GM13977 (cell line): ENCODE measurements around the gene NTHL1.
A peak's percentile ranks its signal among the peaks of the same experiment; 100 is the strongest.

Experiments used
- DNase-seq: peaks from one replicate; pipeline ENCODE4 v3.0.0; 2012; ENCODE audit warnings: low spot score
- in situ Hi-C: fragments of 300-500 bp; cut with MboI; formaldehyde crosslinking; loops from one replicate; pipeline ENCODE4 v1.12.0; 2022; ENCODE audit warnings: low sequenced_read_pairs, low pct_unique_long_range_greater_than_20kb, mixed read lengths, inconsistent platforms; ENCODE audit not compliant: unreplicated experiment
- TF ChIP-seq, protein P1 (sequence below): IDR thresholded peaks from 2 replicates; pipeline ENCODE4 v1.5.1; 2012; ENCODE audit warnings: mild to moderate bottlenecking, control low read depth; ENCODE audit not compliant: insufficient read depth; ENCODE audit errors: extremely low read depth, missing control alignments

NTHL1 gene

DNA sequence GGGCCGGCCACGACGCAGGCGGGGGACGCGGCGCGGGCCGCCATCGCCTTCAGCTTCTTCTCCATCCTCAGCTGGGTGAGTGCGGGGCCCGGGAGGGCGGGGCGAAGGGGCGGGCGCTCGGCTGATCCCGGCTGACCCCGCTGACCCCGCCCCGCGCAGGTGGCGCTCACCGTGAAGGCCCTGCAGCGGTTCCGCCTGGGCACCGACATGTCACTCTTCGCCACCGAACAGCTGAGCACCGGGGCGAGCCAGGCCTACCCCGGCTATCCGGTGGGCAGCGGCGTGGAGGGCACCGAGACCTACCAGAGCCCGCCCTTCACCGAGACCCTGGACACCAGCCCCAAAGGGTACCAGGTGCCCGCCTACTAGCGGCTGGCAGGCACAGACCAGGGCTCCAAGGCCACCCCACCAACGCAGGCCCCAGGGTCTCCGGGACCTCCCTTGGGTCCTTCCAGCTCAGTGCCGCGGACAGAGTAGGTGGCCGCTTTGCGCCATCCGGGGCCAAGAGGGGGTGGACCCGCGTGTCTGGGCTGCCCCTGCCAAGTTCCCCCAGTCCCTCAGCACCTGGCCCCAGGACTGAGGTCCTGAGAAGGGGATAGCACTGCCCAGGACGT, 54.8 kb downstream of the NTHL1 start:
- TF ChIP-seq, protein P1, sequence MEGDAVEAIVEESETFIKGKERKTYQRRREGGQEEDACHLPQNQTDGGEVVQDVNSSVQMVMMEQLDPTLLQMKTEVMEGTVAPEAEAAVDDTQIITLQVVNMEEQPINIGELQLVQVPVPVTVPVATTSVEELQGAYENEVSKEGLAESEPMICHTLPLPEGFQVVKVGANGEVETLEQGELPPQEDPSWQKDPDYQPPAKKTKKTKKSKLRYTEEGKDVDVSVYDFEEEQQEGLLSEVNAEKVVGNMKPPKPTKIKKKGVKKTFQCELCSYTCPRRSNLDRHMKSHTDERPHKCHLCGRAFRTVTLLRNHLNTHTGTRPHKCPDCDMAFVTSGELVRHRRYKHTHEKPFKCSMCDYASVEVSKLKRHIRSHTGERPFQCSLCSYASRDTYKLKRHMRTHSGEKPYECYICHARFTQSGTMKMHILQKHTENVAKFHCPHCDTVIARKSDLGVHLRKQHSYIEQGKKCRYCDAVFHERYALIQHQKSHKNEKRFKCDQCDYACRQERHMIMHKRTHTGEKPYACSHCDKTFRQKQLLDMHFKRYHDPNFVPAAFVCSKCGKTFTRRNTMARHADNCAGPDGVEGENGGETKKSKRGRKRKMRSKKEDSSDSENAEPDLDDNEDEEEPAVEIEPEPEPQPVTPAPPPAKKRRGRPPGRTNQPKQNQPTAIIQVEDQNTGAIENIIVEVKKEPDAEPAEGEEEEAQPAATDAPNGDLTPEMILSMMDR, result no peak
- in situ Hi-C loops, result no loop called here
- DNase-seq, result no peak

DNA sequence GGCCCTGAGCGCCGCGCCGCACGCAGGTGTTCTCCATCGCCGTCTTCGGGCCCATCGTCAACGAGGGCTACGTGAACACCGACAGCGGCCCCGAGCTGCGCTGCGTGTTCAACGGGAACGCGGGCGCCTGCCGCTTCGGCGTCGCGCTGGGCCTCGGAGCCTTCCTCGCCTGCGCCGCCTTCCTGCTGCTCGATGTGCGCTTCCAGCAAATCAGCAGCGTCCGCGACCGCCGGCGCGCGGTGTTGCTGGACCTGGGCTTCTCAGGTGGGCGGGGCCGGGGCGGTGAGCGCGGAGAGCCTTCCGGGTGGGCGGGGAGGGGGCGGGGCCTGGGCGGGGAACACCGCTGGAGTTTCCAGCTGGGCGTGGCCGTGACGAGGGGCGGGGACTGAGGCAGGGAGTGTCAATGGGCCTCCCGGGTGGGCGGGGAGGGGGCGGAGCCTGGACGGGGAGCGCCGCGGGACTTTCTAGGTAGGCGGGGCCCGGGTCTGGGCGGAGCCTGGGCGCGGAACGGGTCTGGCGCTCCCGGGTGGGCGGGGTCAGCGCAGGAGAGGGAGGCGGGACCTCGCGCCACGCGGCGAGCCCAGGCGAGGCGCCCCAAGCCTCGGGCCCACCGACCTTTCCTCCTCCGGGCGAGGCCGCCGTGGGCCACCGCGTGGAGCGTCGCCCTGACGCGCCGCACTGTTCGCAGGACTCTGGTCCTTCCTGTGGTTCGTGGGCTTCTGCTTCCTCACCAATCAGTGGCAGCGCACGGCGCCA, 55.5 kb downstream of the NTHL1 start:
- peak; percentile 100 for DNase-seq
- in situ Hi-C loops, result no loop called here
- TF ChIP-seq, protein P1, result no peak

DNA sequence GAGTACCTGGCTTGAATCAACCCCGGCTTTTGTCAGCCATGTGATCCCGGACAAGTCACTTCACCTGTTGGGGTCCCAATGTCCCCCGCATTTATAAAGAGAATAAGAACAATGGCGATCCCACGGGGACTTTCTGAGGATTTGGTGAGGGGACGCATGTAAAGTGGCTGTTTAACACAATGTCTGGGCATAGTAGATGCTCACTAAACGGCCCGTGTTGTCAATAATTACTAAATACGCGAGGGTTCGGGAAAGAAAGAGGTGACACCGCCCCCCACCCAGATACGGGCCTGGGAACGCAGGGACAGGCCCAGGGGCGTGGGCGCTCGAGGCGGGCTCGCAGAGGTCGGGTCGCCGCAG, 56.1 kb downstream of the NTHL1 start:
- in situ Hi-C loops, result no loop called here
- TF ChIP-seq, protein P1, result no peak
- no peak for DNase-seq

DNA sequence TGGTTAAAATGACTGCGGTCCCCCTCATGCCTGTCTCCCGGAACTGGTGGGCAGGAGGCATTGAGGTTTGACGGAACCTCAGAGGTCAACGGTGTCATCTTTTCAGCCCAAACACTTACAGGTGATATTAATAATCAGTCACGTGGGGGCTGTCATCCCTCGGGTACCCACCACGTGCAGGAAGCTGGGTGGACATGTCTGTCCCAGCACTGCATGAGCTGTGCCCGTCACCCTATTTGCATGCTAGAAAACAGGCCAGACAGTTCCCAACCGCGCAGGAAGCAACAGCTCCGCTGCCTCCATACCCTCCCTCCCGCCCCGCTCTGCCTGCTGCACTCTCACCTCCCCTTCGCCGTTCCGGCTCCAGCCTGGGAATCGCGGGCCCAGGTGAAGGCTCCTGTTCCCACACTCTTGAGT, 56.5 kb downstream of the NTHL1 start:
- TF ChIP-seq, protein P1, result no peak
- in situ Hi-C loops, result no loop called here
- DNase-seq, result peak; percentile 78

DNA sequence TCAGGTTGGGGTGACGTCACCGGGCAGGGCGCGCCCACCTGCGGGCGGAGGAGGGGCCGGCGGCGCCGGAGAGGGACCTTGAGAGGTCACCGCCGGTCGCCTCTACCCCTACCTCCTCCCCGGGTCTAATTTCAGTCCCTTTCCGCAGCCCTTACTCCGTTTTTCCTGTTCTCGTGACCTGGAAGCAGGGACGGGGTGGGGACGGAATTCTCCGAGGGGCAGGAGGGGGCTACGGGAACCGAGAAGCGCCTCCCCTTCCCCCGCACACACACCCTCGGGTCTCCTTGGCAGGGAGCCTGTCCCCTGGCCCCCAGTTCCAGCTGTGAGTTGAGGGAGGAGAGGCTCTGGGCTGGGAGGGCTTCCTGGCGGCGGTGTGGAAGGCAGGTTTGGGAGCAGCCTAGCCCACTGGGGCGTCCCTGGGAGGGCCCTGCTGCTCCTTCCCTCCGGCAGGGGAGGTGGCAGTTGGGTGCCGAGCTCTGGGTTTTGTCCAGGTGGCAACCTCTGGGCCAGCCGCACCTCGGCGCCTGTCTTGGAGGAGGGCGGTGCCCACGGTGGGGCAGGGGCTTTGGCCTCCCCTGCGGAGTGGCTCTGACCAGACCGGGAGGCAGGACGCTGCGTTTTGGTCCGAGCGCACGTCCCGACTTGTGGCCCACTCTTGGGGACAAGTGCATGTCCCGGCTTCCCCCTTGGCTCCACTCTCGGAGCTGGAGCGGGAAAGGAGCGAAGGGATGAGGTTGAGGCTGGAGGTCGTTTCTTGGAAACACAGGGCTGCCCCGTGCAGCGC, 57.1 kb downstream of the NTHL1 start:
- peak; percentile 61 for DNase-seq
- TF ChIP-seq, protein P1, result no peak
- in situ Hi-C loops, result no loop called here

DNA sequence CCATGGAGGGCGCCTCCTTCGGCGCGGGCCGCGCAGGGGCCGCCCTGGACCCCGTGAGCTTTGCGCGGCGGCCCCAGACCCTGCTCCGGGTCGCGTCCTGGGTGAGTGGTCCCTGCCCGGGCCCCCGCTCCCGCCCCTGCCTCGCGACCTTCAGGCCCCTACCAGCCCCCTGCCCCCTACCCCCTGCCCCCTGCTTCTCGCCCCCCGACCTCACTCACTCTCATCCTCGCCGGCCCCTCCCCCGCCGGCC, 57.6 kb downstream of the NTHL1 start:
- TF ChIP-seq, protein P1, result no peak
- in situ Hi-C loops, result no loop called here
- DNase-seq, result no peak
